CD4-positive, alpha-beta memory T cell (primary cell): Measurements from ENCODE around the gene TBCD. TPM values are rescaled to one million over a fixed set of nuclear protein-coding genes. Genes with fewer than 3 reads are reported as not detected.
"Not testable (repeated sequence)": the region's sequence is repeated elsewhere in the genome, so short reads cannot be mapped to it uniquely, and the experiment has no call there.

Source experiments
- CTCF ChIA-PET: fragments of 350-600 bp; sonication (Branson Sonifier 250); formaldehyde crosslinking; loops from one replicate; lab custom pipeline; 2021; ENCODE audit warnings: inconsistent platforms; ENCODE audit not compliant: partially characterized antibody; lab: Charles Lee
- POLR2A ChIA-PET: fragments of 350-600 bp; sonication (Branson Sonifier 250); formaldehyde crosslinking; loops from one replicate; lab custom pipeline; 2021; ENCODE audit not compliant: partially characterized antibody; lab: Charles Lee
- DNase-seq, 5 donors: peaks; one replicate each; pipeline versions ENCODE4 v3.0.0 to v3.0.0-alpha.2; 2020 to 2022; ENCODE audit warnings: mixed read lengths in 1 of 5
- H3K27ac ChIP-seq: one replicate; pipeline ENCODE4 v1.7.0; 2013; ENCODE audit warnings: low read depth, low read length
- H3K27me3 ChIP-seq: 2 replicates; pipeline ENCODE4 v1.7.0; 2013; ENCODE audit warnings: mild to moderate bottlenecking, low read length, moderate library complexity; ENCODE audit not compliant: insufficient read depth
- H3K36me3 ChIP-seq: 2 replicates; pipeline ENCODE4 v1.7.0; 2013; ENCODE audit warnings: mild to moderate bottlenecking, low read length, moderate library complexity; ENCODE audit not compliant: insufficient read depth
- H3K4me1 ChIP-seq: 2 replicates; pipeline ENCODE4 v1.7.0; 2013; ENCODE audit warnings: mild to moderate bottlenecking, low read length, moderate library complexity; ENCODE audit not compliant: insufficient read depth
- H3K4me3 ChIP-seq, 2 donors: one replicate each; pipeline ENCODE4 v1.7.0; 2013; ENCODE audit warnings: low read length in 2 of 2, mild to moderate bottlenecking in 1 of 2
- H3K9me3 ChIP-seq, 2 donors: one replicate each; pipeline ENCODE4 v1.7.0; 2013; ENCODE audit warnings: low read length in 2 of 2, control low read depth in 1 of 2; ENCODE audit not compliant: control insufficient read depth in 1 of 2
- H3K27ac Mint-ChIP-seq, 7 donors: one replicate each; pipeline ENCODE4 v1.8.0; 2020 to 2021; ENCODE audit warnings: mixed read lengths in 7 of 7, mild to moderate bottlenecking in 6 of 7, inconsistent platforms in 3 of 7, moderate library complexity in 3 of 7
- H3K27me3 Mint-ChIP-seq, 2 donors: one replicate each; pipeline ENCODE4 v1.8.0; 2020 to 2021; ENCODE audit warnings: mixed read lengths in 2 of 2
- H3K36me3 Mint-ChIP-seq, 2 donors: one replicate each; pipeline ENCODE4 v1.8.0; 2020 to 2021; ENCODE audit warnings: mixed read lengths in 2 of 2, inconsistent platforms in 1 of 2, mild to moderate bottlenecking in 1 of 2
- H3K4me1 Mint-ChIP-seq, 4 donors: one replicate each; pipeline ENCODE4 v1.8.0; 2020 to 2021; ENCODE audit warnings: mixed read lengths in 4 of 4, mild to moderate bottlenecking in 1 of 4
- H3K4me3 Mint-ChIP-seq, 8 donors: one replicate each; pipeline ENCODE4 v1.8.0; 2020 to 2021; ENCODE audit warnings: mixed read lengths in 8 of 8, mild to moderate bottlenecking in 7 of 8, moderate library complexity in 6 of 8, inconsistent platforms in 3 of 8
- H3K9me3 Mint-ChIP-seq, 8 donors: one replicate each; pipeline ENCODE4 v1.8.0; 2020 to 2021; ENCODE audit warnings: mixed read lengths in 8 of 8, mild to moderate bottlenecking in 5 of 8, inconsistent platforms in 3 of 8, moderate library complexity in 1 of 8
- intact Hi-C: fragments of 100-400 bp; cut with micrococcal nuclease; formaldehyde crosslinking; loops from one replicate; pipeline ENCODE4 v1.15.1; 2023
- polyA plus RNA-seq, 2 donors: library from polyadenylated mRNA; unstranded; fragments of 300-500 nt; fragmentation: Illumina TruSeq; gene quantifications; one replicate each; pipeline ENCODE4 v1.2.3, GENCODE V29; 2021
- total RNA-seq, 2 experiments: library from RNA; stranded (reverse); gene quantifications; one replicate each; pipeline ENCODE4 v1.2.3, GENCODE V29; 2021

The TBCD gene
- total and polyA plus RNA-seq, 4 experiments from 2014 or later = 102 to 263 (median 192) TPM

DNA sequence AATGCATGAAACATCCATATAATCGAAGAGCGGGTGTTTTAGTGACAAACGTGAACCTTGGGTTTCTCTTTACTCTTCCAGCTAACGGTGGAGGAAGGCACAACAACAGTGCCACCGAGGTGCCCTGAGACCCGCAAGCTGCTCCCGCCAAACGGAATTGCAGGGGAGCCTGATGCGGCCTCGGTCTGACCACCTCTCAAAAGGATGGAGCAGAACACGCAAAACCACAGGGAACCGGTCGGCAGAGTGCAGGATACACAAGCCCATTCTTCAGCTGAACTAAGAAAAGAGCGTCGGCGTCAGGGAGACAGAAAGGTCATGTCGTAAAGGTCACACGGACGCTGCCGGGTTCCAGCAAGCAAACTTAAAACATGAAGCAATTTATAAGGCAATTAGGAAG, 197.5 kb downstream of the TBCD start:
- Mint-ChIP-seq H3K4me3 (no peak overlapping the region), H3K36me3 (peaks cover 60 to 87% of the 10 kb centered on the region in 2 donors), H3K27ac (peak overlapping the region in 1 of 7 donors; percentile 46), H3K4me1 (peaks cover 0 to 7% (median 2%) of the 10 kb centered on the region in 4 donors), H3K27me3 (no peaks in the 10 kb centered on the region), H3K9me3 (peaks cover 7 to 64% (median 52%) of the 10 kb centered on the region in 8 donors)
- Histone ChIP-seq H3K27ac (no peak overlapping the region), H3K4me3 (no peak overlapping the region), H3K9me3 (peaks cover 0 to 9% of the 10 kb centered on the region in 2 donors), H3K36me3 (peaks cover 3% of the 10 kb centered on the region), H3K4me1 (no peaks in the 10 kb centered on the region), H3K27me3 (no peaks in the 10 kb centered on the region)
- intact Hi-C loops = no loop called here
- POLR2A ChIA-PET = no interaction called here
- CTCF ChIA-PET = no interaction called here
- no peak for DNase-seq

DNA sequence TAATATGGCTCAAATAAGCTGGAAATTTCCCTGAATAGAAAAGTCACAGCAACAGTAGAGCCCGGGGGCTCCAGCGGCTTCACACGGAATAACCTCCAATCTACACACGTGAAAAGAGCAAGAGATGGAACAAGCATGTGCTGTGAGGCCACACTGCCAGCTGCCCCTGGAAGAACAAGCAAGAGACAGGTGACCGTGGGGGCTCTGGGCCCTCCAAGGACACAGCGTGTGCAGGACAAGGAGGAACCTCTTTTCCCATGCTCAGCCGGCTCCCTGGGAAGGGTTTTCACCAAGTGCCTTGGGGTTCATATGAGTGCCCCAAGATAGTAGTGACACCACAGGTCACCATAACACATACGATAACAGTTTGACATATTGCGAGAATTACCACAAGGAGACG, 198.1 kb downstream of the TBCD start:
- Mint-ChIP-seq H3K4me1 (peaks cover 0 to 7% (median 2%) of the 10 kb centered on the region in 4 donors), H3K9me3 (peaks cover 7 to 64% (median 52%) of the 10 kb centered on the region in 8 donors), H3K4me3 (no peak overlapping the region), H3K36me3 (peaks cover 60 to 87% of the 10 kb centered on the region in 2 donors), H3K27me3 (no peaks in the 10 kb centered on the region), H3K27ac (no peak overlapping the region)
- DNase-seq = no peak
- Histone ChIP-seq H3K4me1 (no peaks in the 10 kb centered on the region), H3K9me3 (peaks cover 0 to 5% of the 10 kb centered on the region in 2 donors), H3K27ac (no peak overlapping the region), H3K4me3 (no peak overlapping the region), H3K27me3 (no peaks in the 10 kb centered on the region), H3K36me3 (no peaks in the 10 kb centered on the region)
- ChIA-PET CTCF (no interaction called here), POLR2A (no interaction called here)
- intact Hi-C loops = no loop called here

DNA sequence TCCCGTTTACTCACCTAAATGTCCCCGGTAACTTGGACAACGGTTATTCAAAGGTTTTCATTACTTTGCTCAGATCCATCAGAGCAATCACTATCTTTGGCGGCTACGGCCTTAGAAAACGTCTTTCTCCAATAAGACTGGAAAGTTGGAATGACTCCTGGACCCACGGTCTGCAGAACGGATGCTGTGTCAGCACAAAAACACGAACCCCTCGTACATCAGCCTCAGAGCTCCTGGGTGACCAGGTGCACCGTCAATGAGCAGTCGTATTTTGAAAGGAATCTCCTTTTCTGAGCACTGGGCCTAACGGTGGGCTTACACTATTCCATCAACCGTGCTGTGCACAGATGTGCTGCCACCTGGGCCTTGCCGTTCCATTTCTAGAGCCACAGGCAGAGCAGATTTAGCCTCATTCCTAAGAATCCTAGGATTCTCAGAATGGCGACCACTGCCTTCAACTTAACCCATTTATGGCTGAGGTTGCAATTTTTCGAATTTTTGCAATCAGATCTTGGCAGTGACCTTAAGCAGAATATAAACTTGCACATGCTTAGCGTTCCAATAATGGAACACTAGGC, 198.7 kb downstream of the TBCD start:
- no peak overlapping the region for H3K4me3 ChIP-seq
- CTCF ChIA-PET = no interaction called here
- peaks cover 0 to 7% (median 2%) of the 10 kb centered on the region in 4 donors for H3K4me1 Mint-ChIP-seq
- no peak overlapping the region for H3K4me3 Mint-ChIP-seq
- no peaks in the 10 kb centered on the region for H3K27me3 ChIP-seq
- no peak overlapping the region for H3K27ac ChIP-seq
- no peak overlapping the region for H3K27ac Mint-ChIP-seq
- no peaks in the 10 kb centered on the region for H3K4me1 ChIP-seq
- POLR2A ChIA-PET = no interaction called here
- intact Hi-C loops = no loop called here
- H3K36me3 ChIP-seq = no peaks in the 10 kb centered on the region
- no peak for DNase-seq
- H3K9me3 Mint-ChIP-seq = peaks cover 7 to 64% (median 52%) of the 10 kb centered on the region in 8 donors
- no peaks in the 10 kb centered on the region for H3K9me3 ChIP-seq
- H3K27me3 Mint-ChIP-seq = no peaks in the 10 kb centered on the region
- H3K36me3 Mint-ChIP-seq = peaks cover 60 to 87% of the 10 kb centered on the region in 2 donors

DNA sequence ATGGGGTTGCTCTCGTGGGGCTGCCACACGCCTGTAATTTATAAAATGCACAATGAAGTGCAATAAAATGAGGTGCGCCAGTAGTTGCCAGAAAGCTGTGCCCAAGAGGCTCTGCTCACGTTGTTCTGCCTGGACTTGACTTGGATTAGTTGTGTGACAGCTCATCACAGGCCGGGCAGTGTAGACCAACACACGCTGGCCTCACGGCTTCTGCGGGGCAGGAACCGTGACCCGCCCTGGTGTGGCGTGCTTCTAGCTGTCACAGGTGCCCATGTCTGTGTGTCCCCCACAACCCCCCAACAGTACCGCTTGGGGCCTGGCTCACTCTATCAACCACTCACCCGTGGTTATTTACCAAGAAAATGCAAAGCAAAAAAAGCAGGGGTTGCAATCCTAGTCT, 200.2 kb downstream of the TBCD start:
- intact Hi-C loops = no loop called here
- Mint-ChIP-seq H3K4me1 (peaks cover 0 to 5% (median 2%) of the 10 kb centered on the region in 4 donors), H3K27me3 (no peaks in the 10 kb centered on the region), H3K27ac (no peak overlapping the region), H3K36me3 (peaks cover 55 to 78% of the 10 kb centered on the region in 2 donors), H3K9me3 (peaks cover 7 to 57% (median 44%) of the 10 kb centered on the region in 8 donors), H3K4me3 (no peak overlapping the region)
- ChIA-PET POLR2A (no interaction called here), CTCF (no interaction called here)
- no peaks in the 10 kb centered on the region for H3K4me1 ChIP-seq
- H3K27me3 ChIP-seq = no peaks in the 10 kb centered on the region
- H3K36me3 ChIP-seq = no peaks in the 10 kb centered on the region
- H3K9me3 ChIP-seq = no peaks in the 10 kb centered on the region
- H3K27ac ChIP-seq = no peak overlapping the region
- DNase-seq = no peak
- H3K4me3 ChIP-seq = no peak overlapping the region

DNA sequence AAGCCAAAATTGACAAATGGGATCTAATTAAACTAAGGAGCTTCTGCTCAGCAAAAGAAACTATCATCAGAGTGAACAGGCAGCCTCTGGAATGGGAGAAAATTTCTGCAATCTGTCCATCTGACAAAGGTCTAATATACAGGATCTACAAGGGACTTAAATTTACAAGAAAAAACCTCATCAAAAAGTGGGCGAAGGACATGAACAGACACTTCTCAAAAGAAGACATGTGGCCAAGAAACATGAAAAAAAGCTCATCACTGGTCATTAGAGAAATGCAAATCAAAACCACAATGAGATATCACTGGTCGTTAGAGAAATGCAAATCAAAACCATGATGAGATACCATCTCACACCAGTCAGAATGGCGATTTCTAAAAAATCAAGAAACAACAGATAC, 203.2 kb downstream of the TBCD start:
- intact Hi-C loops, H3K4me3 ChIP-seq, POLR2A ChIA-PET, DNase-seq, H3K27me3 ChIP-seq, H3K4me1 Mint-ChIP-seq, H3K27ac Mint-ChIP-seq, CTCF ChIA-PET, H3K4me1 ChIP-seq, H3K4me3 Mint-ChIP-seq, H3K36me3 ChIP-seq, H3K27ac ChIP-seq, H3K27me3 Mint-ChIP-seq, H3K9me3 ChIP-seq: not testable (repeated sequence)
- Mint-ChIP-seq H3K9me3 (peaks cover 5 to 42% (median 34%) of the 10 kb centered on the region in 8 donors), H3K36me3 (peaks cover 39 to 65% of the 10 kb centered on the region in 2 donors)

DNA sequence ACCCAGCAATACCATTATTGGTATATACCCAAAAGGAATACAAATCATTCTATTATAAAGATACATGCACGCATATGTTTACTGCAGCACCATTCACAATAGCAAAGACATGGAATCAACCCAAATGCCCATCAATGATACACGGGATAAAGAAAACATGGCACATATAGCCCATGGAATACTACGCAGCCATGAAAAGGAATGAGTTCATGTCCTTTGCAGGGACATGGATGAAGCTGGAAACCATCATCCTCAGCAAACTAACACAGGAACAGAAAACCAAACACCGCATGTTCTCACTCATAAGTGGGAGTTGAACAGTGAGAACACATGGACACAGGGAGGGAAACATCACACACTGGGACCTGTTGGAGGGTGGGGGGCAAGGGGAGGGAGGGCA, 203.8 kb downstream of the TBCD start:
- H3K27ac ChIP-seq, H3K9me3 ChIP-seq, DNase-seq, CTCF ChIA-PET, H3K4me3 ChIP-seq, H3K27me3 ChIP-seq, H3K4me3 Mint-ChIP-seq, H3K4me1 Mint-ChIP-seq, H3K4me1 ChIP-seq, H3K27me3 Mint-ChIP-seq, POLR2A ChIA-PET, H3K27ac Mint-ChIP-seq, intact Hi-C loops, H3K36me3 ChIP-seq: not testable (repeated sequence)
- H3K36me3 Mint-ChIP-seq = peaks cover 35 to 60% of the 10 kb centered on the region in 2 donors
- H3K9me3 Mint-ChIP-seq = peaks cover 5 to 42% (median 34%) of the 10 kb centered on the region in 8 donors

DNA sequence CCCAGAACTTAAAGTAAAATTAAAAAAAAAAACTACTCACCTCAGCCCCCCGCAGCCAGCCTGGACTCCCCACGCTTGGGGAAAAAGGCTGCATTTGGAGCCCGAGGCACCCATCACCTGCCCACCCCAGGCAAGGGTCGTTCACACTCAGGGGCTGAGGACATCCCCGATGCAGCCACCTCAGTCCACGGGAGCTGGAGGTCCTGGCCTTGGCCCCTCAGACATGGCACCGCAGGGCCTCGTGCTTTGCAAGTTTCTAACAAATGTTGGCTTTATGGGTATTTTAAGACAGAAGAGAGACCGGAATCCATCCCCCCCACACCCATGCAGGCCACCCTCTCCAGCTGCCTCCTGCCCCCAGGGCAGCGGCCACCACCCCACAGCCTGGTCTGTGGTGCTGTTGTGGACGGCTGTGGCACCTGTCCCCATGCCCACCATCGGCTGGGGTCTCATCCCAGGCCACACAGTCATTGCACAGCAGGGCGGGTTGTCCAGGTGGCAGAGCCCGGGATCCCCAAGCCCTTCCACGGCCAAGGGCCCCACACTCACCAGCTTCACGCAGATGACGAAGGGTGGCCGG, 204.4 kb downstream of the TBCD start:
- Histone ChIP-seq H3K36me3 (no peaks in the 10 kb centered on the region), H3K27me3 (no peaks in the 10 kb centered on the region), H3K4me1 (no peaks in the 10 kb centered on the region), H3K27ac (no peak overlapping the region), H3K9me3 (no peaks in the 10 kb centered on the region), H3K4me3 (no peak overlapping the region)
- Mint-ChIP-seq H3K4me1 (peaks cover 0 to 1% (median 0%) of the 10 kb centered on the region in 4 donors), H3K36me3 (peaks cover 35 to 56% of the 10 kb centered on the region in 2 donors), H3K27ac (no peak overlapping the region), H3K4me3 (no peak overlapping the region), H3K9me3 (peaks cover 5 to 42% (median 34%) of the 10 kb centered on the region in 8 donors), H3K27me3 (no peaks in the 10 kb centered on the region)
- ChIA-PET CTCF (no interaction called here), POLR2A (no interaction called here)
- DNase-seq = no peak
- intact Hi-C loops = no loop called here
